NCI-H2196 treated with DMSO at 0.1 percent for 48 hours (cell line): Measurements from ENCODE around the gene ADAMTS19.

Experiments
- DNase-seq: peaks from one replicate; lab custom pipeline; 2025; ENCODE audit not compliant: unreplicated experiment; lab: John Stamatoyannopoulos, UW

ADAMTS19 gene

DNA sequence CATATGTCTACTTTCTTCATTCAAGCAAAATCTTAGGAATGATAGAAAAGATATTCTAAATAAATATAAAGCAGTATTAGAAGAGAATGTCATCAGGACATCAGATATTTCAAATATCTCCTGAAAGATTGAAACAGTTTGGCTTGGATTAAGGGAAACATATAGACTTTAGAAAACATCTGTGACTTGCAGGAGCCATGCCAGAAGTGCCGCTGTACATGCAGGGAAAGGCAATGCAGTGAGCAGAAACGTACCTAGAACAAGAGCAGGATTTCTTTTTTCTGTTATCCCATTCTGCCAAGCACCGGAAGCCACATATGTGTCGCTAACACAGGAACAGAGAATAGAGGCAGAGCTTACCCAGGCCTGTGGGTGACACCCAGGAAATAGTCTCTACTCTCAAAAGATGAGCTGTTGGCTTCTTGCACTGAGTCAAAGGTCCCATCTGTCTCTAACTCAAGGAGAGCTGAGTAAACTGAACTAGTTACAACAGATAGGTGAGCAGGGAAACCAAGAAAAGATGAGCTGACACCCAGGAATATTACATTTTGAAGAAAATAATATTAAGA lies 5.8 kb downstream of the ADAMTS19 start:
- DNase-seq: no peak

DNA sequence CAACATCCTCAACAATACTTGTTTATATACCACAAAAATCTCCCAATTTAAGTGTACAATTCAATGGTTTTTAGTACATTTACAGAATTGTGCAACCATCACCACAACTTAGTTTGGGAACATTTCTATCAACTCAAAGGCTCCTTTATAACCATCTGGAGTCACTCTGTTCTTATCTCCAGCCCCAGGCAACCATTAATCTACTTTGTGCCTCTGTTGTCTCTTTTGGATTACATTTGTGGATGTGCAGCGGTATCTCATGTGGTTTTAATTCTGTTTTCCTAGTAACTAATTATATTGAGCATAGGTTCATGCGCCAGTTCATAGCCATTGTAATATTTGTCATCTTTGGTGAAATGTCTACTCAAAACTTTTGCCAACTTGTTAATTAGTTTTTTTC lies 14.4 kb downstream of the ADAMTS19 start:
- no peak for DNase-seq

DNA sequence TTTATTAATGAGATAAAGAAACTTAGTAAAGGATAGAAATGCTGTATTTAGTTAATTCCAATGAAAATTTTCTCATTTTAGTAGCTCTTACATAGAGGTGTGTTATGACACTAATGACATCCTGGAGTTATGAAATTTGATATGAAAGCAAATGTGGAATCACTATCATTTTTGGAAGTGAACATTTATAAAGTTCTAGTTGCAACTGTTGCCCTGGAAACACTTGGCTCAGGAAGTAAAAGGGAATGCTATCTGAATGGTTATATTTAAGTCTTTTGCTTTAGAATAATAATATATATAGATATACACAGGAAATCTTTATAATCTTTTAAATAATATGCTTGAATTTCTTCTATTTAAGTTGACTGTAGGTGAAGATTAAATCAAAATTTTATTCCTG lies 16.7 kb downstream of the ADAMTS19 start:
- DNase-seq: no peak

DNA sequence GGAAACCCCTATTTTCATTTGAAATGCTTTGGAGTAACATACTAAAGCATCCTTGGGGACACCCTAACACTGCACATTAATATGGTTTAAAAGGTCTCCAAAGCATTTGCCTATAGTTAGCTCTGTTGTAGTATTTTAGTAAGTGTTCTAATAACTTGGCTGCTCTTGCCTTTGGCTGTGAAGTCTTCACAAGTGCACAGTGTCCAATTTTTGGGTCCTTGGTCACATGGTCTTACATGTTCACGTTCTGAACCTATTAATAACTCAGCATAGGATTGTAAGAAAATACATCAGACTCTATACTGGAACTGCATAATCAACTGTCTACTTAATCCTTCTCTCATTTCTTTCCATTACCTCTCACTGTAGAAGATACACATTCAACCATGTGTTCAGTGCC lies 17.4 kb downstream of the ADAMTS19 start:
- DNase-seq: no peak

DNA sequence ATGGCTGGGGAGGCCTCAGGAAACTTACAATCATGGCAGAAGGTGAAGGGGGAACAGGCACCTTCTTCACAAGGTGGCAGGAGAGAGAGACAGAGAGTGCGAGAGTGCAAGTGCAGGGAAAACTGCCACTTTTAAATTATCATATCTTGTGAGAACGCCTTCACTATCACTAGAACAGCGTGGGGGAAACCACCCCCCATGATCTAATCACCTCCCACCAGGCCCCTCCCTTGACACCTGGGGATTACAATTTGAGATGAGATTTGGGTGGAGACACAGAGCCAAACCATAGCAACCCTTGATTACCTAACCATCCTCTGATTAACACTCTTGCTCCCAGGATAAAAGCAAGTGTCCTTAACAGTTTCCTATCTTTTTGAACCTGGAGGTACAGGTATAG lies 21.1 kb downstream of the ADAMTS19 start:
- no peak for DNase-seq

DNA sequence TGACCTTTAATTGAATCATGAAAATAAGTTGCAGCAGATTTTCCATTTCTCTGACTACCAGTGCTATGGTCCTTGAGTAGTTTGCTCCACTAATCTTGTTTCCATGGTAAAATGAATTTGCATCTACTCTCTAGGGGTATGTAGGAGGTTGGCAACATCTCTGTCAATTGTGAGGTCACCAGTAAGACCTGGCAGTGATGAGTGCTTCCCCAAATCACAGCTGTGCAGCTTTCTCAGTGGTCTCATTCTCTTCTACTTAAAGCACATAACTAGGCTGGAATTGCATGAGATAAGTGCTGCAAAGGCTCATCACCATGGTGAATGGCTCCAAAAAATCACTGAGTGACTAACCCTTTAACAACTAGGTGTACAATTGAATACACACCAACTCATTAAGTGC lies 36.3 kb downstream of the ADAMTS19 start:
- no peak for DNase-seq

DNA sequence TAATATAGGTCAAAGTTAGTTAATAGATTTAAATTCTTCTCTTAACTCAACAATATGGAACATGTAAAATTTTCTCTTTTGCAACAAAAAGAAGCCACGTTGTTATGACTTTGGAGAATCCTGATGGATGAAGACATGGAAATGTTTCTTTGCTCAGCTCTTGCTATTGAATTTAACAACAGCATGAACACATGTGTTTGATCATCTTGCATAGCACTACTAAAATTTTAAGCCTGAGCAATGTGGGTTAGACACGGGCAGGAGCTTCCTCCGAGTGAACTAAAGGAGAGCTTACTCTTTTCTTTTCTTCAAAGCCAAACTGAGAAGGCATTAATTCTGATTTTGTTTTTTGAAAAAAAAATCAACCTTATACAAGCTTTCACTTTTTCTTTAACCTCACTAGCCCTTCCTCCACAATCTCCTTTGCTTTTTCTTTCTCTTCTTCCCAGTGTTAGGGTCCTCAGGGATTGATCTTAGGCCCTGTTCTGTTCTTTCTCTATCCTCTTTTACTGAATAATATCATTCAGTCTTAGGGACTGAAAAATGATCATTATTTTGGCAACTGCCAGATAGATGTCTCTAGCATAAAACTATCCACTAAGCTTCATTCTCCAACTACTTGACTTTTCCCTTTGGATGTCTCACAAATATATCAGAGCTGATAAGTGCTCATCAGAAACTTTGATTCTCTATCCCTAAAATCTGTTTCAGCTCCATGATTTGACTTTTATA lies 36.9 kb downstream of the ADAMTS19 start:
- DNase-seq: no peak

DNA sequence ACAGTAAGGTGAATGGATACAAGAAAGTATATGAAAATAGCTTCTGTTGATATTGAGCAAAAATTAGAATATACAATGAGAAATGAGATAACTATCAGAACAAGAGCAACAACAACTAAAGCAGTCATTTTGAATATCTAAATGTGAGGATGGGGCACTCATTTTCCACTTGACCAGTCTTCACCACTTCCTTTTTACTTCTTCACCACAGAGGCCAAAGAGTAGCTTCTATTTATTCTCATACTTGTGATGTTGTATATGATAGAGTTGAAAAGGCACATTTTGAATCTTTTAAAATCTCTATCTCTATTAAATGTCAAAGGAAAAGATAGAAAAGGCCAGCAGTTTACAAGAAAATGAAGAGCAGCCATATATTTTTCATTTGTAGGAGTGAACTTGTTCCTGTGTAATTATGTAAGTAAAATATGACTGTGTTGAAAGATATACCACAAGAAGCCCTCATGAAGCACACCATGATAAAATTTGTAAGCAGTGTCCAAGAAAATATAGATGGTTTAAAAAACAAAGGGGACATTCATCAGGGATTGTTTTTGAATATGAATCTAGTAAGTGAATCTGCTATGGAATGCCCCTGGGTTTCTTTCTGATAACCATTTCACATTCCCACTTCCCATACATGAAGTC lies 39.2 kb downstream of the ADAMTS19 start:
- DNase-seq: no peak

DNA sequence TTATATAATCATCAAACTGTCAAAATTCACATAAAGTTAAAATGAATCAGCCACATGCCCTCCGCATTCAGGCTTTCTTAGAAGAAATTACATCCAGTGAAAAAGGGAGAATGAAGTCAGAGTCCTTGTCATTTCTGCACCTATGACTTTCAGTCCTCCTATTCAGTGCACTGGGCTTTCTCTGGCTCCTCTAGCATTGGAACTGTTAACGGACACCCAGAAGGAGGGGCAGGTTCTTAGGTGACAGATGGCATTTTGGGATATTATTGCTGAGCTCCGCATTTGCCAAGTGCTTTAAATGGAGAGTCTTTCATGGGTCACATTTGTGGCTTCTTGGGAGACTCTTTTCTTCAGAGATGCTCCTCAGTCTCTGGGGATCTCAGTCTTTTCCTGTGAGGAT lies 40.0 kb downstream of the ADAMTS19 start:
- DNase-seq: no peak

DNA sequence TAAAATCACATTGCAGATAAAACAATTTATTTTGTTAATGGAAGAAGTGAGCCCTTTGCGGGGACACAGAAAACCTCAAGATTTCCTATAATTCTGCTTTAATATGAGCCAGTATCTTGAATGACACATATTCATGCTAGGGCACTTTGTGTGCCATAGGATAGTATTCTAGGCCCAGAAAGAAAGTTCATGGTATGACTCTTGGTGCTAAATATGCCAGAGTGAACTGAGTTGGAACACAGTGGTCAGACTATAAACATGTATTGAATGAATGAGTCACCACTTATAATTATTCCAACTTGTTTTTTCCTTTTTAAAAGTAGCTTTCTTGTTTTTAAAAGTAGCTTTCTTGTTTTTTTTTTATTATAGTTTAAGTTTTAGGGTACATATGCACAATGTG lies 46.0 kb downstream of the ADAMTS19 start:
- no peak for DNase-seq

DNA sequence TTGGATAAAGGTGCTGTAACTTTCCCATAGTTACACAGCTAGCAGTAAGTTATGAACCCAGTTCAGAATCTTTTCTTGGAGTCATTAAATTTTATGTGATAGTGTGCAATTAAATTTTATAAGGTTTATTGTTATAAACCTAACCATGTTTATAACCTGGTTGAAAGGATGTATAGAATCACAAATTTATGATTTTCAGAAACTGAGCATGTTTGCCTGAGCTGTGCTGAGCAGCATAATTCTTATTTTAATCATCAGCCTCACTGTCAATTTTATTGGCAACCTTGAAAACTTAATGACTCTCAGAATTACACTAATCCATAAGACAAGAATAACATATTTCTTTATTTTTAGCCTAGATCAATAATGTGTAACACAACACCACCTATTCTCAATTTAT lies 46.9 kb downstream of the ADAMTS19 start:
- DNase-seq: no peak

DNA sequence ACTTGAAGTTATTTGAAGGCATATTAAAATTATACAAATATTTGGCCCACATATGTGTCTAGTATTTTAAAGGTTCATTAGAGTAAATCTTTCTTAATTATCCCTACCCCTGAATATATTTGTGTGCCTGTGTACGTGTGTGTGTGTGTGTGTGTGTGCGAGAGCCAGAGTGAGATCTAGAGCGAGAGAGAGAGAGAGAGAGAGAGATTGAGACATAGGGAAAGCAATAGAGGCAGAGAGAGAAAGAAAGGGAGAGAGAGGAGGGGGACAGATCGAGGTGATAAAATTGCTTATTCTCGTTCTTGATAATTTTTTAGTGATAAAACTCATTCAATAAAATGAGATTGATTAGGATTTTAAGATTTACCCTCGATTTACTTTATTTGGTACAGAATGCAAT lies 47.4 kb downstream of the ADAMTS19 start:
- DNase-seq: no peak

DNA sequence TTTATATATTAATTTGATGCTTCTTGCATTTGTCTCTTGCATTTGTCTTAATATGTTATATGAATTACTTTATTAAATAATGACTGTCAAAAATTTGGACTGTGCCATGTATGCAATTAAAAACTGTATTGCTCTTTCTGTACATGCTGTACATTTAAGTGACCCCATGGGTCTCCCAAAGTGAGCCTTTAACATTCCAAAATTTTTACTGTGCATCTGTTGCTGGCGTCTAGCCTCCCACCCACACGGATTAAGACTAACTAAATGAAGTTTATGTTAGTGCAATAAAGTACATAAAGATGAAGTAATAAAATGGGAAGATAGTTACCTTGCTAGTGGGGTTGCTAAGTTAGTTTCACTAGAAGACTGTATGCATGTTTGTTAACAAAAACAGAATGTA lies 48.5 kb downstream of the ADAMTS19 start:
- DNase-seq: no peak

DNA sequence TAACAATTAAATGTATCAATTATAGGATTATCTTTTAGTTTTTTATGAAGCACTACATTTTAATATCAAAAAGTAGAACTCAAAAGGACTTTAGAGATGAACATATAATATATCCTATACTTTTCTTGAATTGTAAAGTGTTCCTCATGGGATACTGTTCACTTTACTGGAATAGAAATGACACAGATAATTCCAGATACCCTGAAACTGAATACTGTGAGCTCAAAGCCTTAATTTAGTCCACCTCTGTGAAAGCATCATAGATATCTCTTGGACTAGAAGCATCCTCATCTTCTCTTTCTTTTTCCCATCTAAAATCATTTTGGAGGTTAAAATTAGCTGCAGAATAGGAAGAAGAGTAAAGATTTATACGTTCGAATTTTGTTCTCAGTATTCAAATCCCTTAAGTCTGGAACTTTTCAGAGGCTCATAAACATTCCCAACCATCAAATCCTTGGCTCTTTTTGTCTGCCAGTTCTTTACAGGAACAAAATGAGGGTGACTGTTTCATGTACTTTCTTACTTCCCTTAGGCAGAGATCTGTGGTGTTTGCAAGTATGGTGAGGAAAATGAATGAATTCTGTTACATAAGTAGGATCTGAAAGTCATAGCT lies 49.4 kb downstream of the ADAMTS19 start:
- DNase-seq: no peak

DNA sequence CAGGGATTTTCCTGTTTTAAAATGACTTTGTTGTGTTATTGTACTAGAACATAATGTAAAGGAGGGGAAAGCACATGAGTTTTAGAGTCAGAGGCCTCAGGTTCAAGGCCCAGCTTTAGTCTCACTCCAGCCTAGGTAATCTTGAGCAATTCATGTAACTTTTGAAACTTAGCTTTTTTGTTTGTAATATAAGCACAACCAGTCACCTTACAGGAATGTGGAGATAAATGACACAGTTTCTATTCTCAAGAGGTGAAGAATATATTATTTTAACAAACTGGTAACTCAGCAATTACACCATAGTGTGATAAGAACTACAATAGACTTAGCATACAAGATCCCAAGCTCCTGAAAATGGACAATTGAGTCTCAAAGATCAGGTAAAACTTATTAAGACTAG lies 51.2 kb downstream of the ADAMTS19 start:
- no peak for DNase-seq

DNA sequence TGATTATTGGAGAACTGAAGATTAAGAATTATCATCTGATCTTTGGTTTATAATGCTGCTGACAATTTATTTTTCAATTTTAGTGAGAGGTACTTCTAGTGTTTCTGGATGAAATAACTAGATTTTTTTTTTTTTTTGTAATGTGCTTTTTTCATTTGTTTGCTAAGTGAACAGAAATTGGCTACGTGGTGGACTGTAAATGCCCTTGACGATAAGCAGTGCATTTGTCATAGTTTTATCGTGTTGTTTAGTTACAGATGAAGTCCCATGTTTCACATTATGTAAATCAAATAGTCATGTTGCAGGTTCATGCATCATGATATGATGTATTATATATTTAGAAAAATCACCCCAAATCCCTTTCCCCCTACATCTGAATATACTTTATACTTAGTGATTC lies 81.0 kb downstream of the ADAMTS19 start:
- DNase-seq: no peak

DNA sequence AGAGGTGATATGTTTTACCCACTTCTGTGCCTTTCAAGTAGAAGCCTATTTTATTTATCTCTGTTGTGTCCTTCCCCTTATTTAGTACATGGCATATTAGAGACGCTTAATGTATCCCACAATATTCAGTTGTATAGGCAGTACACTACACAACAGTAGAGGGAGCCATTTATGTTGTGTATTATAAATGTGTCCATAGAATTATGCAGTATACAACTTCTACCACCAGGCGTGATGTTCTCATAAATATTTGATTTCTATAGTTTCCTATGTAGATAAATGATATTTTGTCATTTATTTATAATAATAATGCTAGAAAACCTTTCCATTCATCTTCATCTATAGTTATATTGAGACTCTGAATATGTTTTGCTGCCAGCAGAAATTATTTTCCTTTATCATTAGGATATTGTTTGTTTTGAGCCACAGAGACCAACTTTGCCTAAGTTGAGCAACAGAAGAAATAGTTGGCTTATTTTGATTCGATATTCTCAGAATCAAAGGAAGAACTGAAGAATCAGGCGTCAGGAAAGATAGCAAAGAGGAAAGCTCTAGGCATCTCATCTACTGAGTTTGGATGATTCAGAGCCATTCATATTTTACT lies 81.7 kb downstream of the ADAMTS19 start:
- DNase-seq: no peak

DNA sequence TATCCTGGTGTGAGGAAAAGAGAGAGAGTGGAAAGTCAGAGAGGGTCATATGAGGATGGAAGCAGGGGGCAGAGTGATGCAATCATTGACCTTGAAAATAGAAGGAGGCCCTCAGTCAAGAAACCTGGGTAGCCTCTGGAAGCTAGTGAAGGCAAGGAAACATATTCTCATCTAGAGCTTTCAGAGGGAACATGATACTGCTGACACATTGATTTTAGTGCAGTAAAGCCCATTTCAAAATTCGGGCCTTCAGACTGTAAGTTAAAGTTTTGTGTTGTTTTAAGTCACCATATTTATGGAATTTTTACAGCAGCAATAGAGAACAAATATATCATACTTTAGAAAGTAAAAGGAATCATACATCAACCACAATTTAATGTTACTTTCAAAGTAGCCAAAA lies 87.0 kb downstream of the ADAMTS19 start:
- DNase-seq: no peak

DNA sequence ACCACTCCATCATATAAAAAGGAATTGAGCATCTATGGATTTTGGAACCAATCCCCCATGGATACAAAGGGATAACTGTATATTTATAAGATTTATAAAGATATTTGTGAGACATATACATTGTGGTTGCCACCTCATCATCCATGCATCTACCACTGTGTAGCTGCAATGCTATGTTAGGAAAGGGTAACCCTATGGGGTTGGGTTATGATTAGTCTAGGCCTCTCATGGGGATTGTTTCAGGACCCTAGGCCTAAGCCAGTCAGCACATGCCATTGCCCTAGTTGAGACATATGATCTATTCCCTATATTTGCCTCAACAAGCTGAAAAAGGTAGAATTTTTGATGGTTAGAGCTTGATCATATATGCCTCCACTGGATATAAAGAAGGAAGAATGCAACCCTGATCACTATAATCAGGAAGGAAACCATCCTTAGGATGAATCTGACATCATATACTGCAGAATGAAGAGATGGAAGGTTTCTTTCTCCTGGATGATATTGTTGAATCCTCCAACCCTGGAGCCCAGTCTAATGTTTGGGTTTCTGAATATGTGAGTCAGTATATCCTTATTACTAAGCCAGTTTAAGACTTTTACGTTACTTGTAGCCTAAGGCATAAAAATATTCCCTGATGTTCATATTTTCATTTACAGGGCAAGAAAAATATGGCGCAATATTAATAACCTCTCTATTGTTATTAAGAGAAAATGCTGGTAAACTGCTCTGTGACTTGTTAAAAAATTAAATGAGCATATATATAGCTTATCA lies 94.2 kb downstream of the ADAMTS19 start:
- no peak for DNase-seq

DNA sequence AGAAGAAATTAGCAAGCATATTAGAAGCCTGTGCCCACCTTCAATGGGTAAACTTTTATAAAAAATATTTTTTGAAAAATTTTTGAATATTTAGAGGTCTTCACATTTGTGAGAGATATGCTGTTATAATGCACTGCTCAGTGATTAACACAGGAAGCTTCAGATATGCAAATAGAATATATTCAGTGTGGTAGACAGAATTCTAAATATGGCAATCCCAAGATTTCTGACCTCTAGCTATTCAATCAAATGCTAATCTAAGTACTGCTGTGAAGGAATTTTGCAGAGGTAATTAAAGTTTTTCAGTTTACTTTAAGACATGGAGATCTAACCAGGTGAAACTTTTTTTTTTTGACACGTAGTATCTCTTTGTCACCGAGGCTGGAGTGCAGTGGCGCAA lies 103.5 kb downstream of the ADAMTS19 start:
- DNase-seq: no peak

DNA sequence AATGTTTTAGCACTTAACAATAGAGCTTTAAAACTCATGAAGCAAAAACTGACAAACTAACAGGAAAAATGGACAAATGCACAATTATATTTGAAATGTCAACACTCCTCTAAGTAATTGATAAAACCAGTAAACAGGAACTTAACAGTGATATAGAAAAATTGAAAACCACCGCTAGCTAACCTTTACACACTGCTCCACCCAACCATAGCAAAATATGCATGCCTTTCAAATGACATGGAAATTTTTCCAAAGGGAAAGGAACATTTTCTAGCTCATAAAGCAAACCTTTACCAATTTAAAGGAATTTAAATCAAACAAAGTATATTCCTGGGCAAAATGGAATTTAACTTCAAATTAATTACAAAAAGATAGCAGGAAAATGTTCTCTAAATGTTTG lies 109.2 kb downstream of the ADAMTS19 start:
- no peak for DNase-seq
